Fibroblast of pulmonary artery (primary cell): Measurements from ENCODE around the gene PLEKHA1.

ENCODE experiments used
- DNase-seq: peaks from one replicate; pipeline ENCODE4 v3.0.0-alpha.2; 2010; ENCODE audit warnings: low read depth
- H3K4me3 ChIP-seq: replicated peaks from 2 replicates; pipeline ENCODE4 v1.5.1; 2011; ENCODE audit warnings: low read depth, mild to moderate bottlenecking, control low read depth, low read length, moderate library complexity
- CTCF ChIP-seq: IDR thresholded peaks from 2 replicates; pipeline ENCODE4 v1.5.1; 2011; ENCODE audit warnings: mild to moderate bottlenecking, control low read depth, low read length, inconsistent platforms; ENCODE audit errors: missing control alignments

PLEKHA1 gene

GRCh38 chr10:122402548-122403131 lies 28.1 kb downstream of the PLEKHA1 start:
- DNase-seq = no peak
- TF ChIP-seq CTCF = no peak
- no peak overlapping the region for H3K4me3 ChIP-seq

DNA sequence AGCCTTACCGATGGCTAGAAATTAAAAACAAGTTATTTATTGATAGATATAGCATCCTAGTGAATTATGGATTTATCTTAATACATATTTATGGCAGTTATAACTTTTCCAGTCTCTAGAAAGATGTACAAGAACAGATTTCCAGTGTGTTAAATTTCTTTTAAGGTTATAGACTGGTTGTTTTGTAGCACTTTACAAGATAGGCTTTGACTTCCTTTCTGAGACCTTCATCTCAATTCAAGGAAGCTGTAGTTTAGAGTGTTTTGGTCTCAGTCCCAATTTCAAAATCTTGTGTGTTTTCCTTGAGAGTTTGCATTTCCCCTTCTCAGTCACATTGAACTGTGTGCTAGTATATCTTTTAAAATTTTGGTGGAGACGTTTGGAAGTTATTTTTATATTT lies 30.1 kb downstream of the PLEKHA1 start:
- no peak overlapping the region for H3K4me3 ChIP-seq
- no peak for TF ChIP-seq CTCF
- no peak for DNase-seq

GRCh38 chr10:122407375-122408125 lies 33.0 kb downstream of the PLEKHA1 start:
- no peak for DNase-seq
- no peak overlapping the region for H3K4me3 ChIP-seq

DNA sequence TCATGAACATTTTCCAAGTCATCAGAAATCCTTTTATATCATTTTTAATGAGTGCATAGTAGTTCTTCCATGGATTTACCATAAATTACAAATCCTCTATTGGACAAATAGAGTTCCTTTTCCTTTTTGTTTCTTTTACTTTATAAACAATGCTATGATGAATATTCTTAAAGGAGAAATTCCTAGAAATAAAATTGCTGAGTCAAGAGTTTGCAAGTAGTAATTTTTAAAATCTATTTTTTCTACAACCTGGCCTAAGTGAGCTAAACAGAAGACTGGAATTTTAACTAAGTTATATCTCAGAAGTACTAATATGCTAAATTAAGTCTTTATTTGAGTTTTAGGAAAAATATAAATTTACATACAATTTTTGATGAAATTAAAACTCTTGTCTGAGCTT lies 38.8 kb downstream of the PLEKHA1 start:
- no peak for TF ChIP-seq CTCF
- no peak for DNase-seq
- no peak overlapping the region for H3K4me3 ChIP-seq

More at GRCh38 chr10:122407375-122408125, 33.0 kb downstream of the PLEKHA1 start:
- no peak for TF ChIP-seq CTCF

DNA sequence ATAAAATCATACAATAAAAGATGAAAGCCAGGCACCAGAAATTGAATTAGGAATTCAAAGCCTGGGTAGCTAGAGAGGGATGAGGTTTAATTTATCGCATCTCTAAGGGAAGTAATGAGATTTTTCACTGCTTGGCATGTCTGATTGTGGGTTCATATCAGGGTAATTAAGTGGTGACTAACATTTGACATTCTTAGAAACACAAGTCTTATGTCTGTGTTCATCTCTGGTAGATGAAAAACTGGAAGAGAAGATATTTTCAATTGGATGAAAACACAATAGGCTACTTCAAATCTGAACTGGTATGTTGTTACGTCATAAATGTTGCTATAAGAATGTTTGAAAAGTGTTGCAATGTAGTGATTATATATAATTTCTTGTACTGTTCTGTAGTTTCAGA lies 43.2 kb downstream of the PLEKHA1 start:
- H3K4me3 ChIP-seq = no peak overlapping the region
- DNase-seq = peak; percentile 64
- no peak for TF ChIP-seq CTCF

DNA sequence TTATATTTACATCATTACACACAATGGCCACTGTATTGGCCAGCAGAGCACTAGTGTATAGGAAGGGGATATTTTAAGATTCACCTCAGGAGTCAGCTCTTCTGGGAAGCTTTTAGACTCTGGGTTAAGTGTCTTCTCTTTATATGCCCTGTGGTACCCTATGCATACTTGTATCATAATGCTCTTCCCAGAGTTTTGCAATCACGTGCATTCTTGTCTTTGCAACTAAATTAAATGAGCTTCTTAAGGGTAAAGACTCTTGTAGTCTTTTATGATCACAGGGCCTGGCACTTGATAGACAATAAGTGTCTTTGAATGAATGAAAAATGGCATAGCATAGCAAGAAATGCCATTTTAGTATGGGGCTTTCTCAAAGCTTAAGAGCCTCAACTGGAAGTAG lies 44.5 kb downstream of the PLEKHA1 start:
- H3K4me3 ChIP-seq = no peak overlapping the region
- no peak for DNase-seq
- TF ChIP-seq CTCF = no peak
